GM23338 (cell line): ENCODE results near the gene CEACAM18. TPM values are rescaled to one million over a fixed set of nuclear protein-coding genes. Genes with fewer than 3 reads are reported as not detected.

Experiments
- ATAC-seq: fragments of 200-7000 bp; cut with Tn5 transposase; 3 replicates; pipeline ENCODE4 v1.9.1; 2020
- DNase-seq: peaks from one replicate; pipeline ENCODE4 v3.0.0-alpha.2; 2015; ENCODE audit warnings: low spot score
- H2AFZ ChIP-seq: fragments of 200-600 bp; sonication (generic); 2 replicates; pipeline ENCODE4 v1.8.0; 2016; ENCODE audit warnings: antibody characterized with exemption, mild to moderate bottlenecking, moderate library complexity
- H3F3A ChIP-seq: fragments of 200-600 bp; sonication (generic); replicated peaks from 2 replicates; pipeline ENCODE4 v1.8.0; 2017; ENCODE audit warnings: antibody characterized with exemption, mixed run types, low read depth
- H3K27ac ChIP-seq: fragments of 200-600 bp; sonication (generic); 2 replicates; pipeline ENCODE4 v1.6.1; 2016; ENCODE audit warnings: low read depth
- H3K27me3 ChIP-seq: fragments of 200-600 bp; sonication (generic); 2 replicates; pipeline ENCODE4 v1.8.0; 2016; ENCODE audit warnings: mild to moderate bottlenecking, mixed run types, moderate library complexity; ENCODE audit not compliant: insufficient read depth
- H3K36me3 ChIP-seq: fragments of 200-600 bp; sonication (generic); 2 replicates; pipeline ENCODE4 v1.8.0; 2016; ENCODE audit warnings: mild to moderate bottlenecking; ENCODE audit not compliant: insufficient read depth
- H3K4me1 ChIP-seq: fragments of 200-600 bp; sonication (generic); 2 replicates; pipeline ENCODE4 v1.8.0; 2016; ENCODE audit warnings: mild to moderate bottlenecking, moderate library complexity; ENCODE audit not compliant: insufficient read depth
- H3K4me2 ChIP-seq: fragments of 200-600 bp; sonication (generic); 2 replicates; pipeline ENCODE4 v1.7.1; 2017; ENCODE audit warnings: mixed run types
- H3K4me3 ChIP-seq: fragments of 200-600 bp; sonication (generic); 2 replicates; pipeline ENCODE4 v1.6.1; 2016; ENCODE audit warnings: mixed run types
- H3K79me2 ChIP-seq: fragments of 200-600 bp; sonication (generic); replicated peaks from 2 replicates; pipeline ENCODE4 v1.8.0; 2017; ENCODE audit warnings: mild to moderate bottlenecking; ENCODE audit not compliant: insufficient read depth
- H3K9me2 ChIP-seq: fragments of 200-600 bp; sonication (generic); 2 replicates; pipeline ENCODE4 v1.8.0; 2017; ENCODE audit not compliant: insufficient read depth
- H4K20me1 ChIP-seq: fragments of 200-600 bp; sonication (generic); replicated peaks from 2 replicates; pipeline ENCODE4 v1.8.0; 2017; ENCODE audit warnings: mild to moderate bottlenecking; ENCODE audit not compliant: insufficient read depth
- H3K27ac Mint-ChIP-seq: 2 replicates; pipeline ENCODE4 v1.8.0; 2020; ENCODE audit warnings: inconsistent platforms, mild to moderate bottlenecking, moderate library complexity, mixed read lengths
- H3K27me3 Mint-ChIP-seq: 3 replicates; pipeline ENCODE4 v1.8.0; 2022; ENCODE audit warnings: low read depth, mild to moderate bottlenecking, moderate library complexity, mixed read lengths, inconsistent platforms; ENCODE audit not compliant: insufficient read depth, poor library complexity
- H3K36me3 Mint-ChIP-seq: 3 replicates; pipeline ENCODE4 v1.8.0; 2021; ENCODE audit warnings: low read depth, mild to moderate bottlenecking, inconsistent platforms, moderate library complexity, mixed read lengths
- H3K4me1 Mint-ChIP-seq: 3 replicates; pipeline ENCODE4 v1.8.0; 2020; ENCODE audit warnings: mild to moderate bottlenecking, inconsistent platforms, mixed read lengths
- H3K4me3 Mint-ChIP-seq: 3 replicates; pipeline ENCODE4 v1.8.0; 2021; ENCODE audit warnings: moderate library complexity, mild to moderate bottlenecking, inconsistent platforms, mixed read lengths
- H3K9me3 Mint-ChIP-seq: 3 replicates; pipeline ENCODE4 v1.8.0; 2020; ENCODE audit warnings: moderate library complexity, mild to moderate bottlenecking, inconsistent platforms, mixed read lengths
- CREB1 ChIP-seq: fragments of 250-450 bp; sonication (Bioruptor Pico); IDR thresholded peaks from 2 replicates; pipeline ENCODE4 v1.5.0; 2020; ENCODE audit warnings: low read depth, mild to moderate bottlenecking, moderate library complexity
- CTCF ChIP-seq, 2 experiments: fragments of 200-600 bp in 1 of 2; sonication (generic) in 1 of 2; conservative IDR thresholded peaks; 2 replicates each; pipeline versions ENCODE4 v1.5.1 to v1.6.1; 2016 to 2017; ENCODE audit warnings: antibody characterized with exemption in 2 of 2, low read depth in 2 of 2, mild to moderate bottlenecking in 2 of 2, moderate library complexity in 1 of 2
- ETS1 ChIP-seq: IDR thresholded peaks from 2 replicates; pipeline ENCODE4 v1.6.1; 2016; ENCODE audit warnings: antibody characterized with exemption
- EZH2 ChIP-seq: fragments of 200-600 bp; sonication (generic); IDR thresholded peaks from one replicate; pipeline ENCODE4 v1.8.0; 2017; ENCODE audit warnings: antibody characterized with exemption, mild to moderate bottlenecking, low read depth; ENCODE audit not compliant: unreplicated experiment
- EZH2phosphoT487 ChIP-seq: fragments of 200-600 bp; sonication (generic); IDR thresholded peaks from one replicate; pipeline ENCODE4 v1.8.1; 2018; ENCODE audit warnings: antibody characterized with exemption; ENCODE audit not compliant: unreplicated experiment
- JUNB ChIP-seq: IDR thresholded peaks from one replicate; pipeline ENCODE4 v1.6.1; 2016; ENCODE audit warnings: antibody characterized with exemption; ENCODE audit not compliant: unreplicated experiment
- NANOG ChIP-seq: IDR thresholded peaks from 2 replicates; pipeline ENCODE4 v1.6.1; 2016; ENCODE audit warnings: antibody characterized with exemption, borderline replicate concordance
- POLR2AphosphoS5 ChIP-seq: IDR thresholded peaks from 2 replicates; pipeline ENCODE4 v1.6.1; 2016; ENCODE audit warnings: antibody characterized with exemption, low read depth
- REST ChIP-seq: IDR thresholded peaks from one replicate; pipeline ENCODE4 v1.6.1; 2018; ENCODE audit warnings: antibody characterized with exemption; ENCODE audit not compliant: unreplicated experiment
- STAT1 ChIP-seq: IDR thresholded peaks from one replicate; pipeline ENCODE4 v1.6.1; 2016; ENCODE audit warnings: antibody characterized with exemption; ENCODE audit not compliant: unreplicated experiment
- ZNF114 ChIP-seq: fragments of 250-450 bp; sonication (Bioruptor Pico); IDR thresholded peaks from 2 replicates; pipeline ENCODE4 v1.5.0; 2020; ENCODE audit warnings: mild to moderate bottlenecking, moderate library complexity
- ZNF462 ChIP-seq: fragments of 250-450 bp; sonication (Bioruptor Pico); IDR thresholded peaks from 2 replicates; pipeline ENCODE4 v1.5.0; 2020; ENCODE audit warnings: mild to moderate bottlenecking, moderate library complexity
- polyA plus RNA-seq: library from polyadenylated mRNA; unstranded; fragments of >200 nt; fragmentation: Nextera tagmentation; extraction: Ambion mirVana; gene quantifications from 2 replicates; pipeline ENCODE4 v1.2.1, GENCODE V29; 2016
- total RNA-seq: library from RNA; depleted of rRNA; stranded (reverse); fragments of >200 nt; shearing (Covaris generic); gene quantifications from 2 replicates; pipeline ENCODE4 v1.2.3, GENCODE V29; 2014

The CEACAM18 gene
- total and polyA plus RNA-seq, 2 experiments from 2014 or later: not detected

- DNase-seq (peak; percentile 65), ATAC-seq (peak; percentile 75)
- H3K27me3 ChIP-seq: no peaks in the 10 kb centered on the region
- H3K36me3 ChIP-seq: no peaks in the 10 kb centered on the region
- H3K4me3 ChIP-seq: no peak within 1 kb of the TSS
- H3K9me2 ChIP-seq: no peaks in the 10 kb centered on the region
- TF ChIP-seq POLR2AphosphoS5: no peak
- no peak for TF ChIP-seq STAT1
- TF ChIP-seq ETS1: no peak
- no peak for TF ChIP-seq EZH2phosphoT487
- no peak for TF ChIP-seq NANOG
- TF ChIP-seq REST: no peak
- TF ChIP-seq ZNF114 (CRISPR knock-in tag): no peak
- no peak for TF ChIP-seq CTCF (conservative IDR thresholded peaks at IDR 0.05; ENCODE audit: low read depth in 2 of 2)
- TF ChIP-seq ZNF462: no peak
- TF ChIP-seq CREB1: no peak
- TF ChIP-seq EZH2: no peak
- no peak for TF ChIP-seq JUNB
- Mint-ChIP-seq H3K4me3 (no peak within 1 kb of the TSS), H3K27me3 (no peaks in the 10 kb centered on the region), H3K27ac (no peak within 1 kb of the TSS), H3K36me3 (peaks cover 12% of the 10 kb centered on the region), H3K9me3 (peaks cover 88% of the 10 kb centered on the region), H3K4me1 (no peaks in the 10 kb centered on the region)
- no peaks in the 10 kb centered on the region for H4K20me1 ChIP-seq
- no peaks in the 10 kb centered on the region for H3K79me2 ChIP-seq
- H3K4me1 ChIP-seq: no peaks in the 10 kb centered on the region; the same call in 1 of the 2 replicates
- H3K4me2 ChIP-seq: peak within 1 kb of the TSS; percentile 48; the same call in 1 of the 2 replicates
- H3F3A ChIP-seq: no peaks in the 10 kb centered on the region
- peak within 1 kb of the TSS; percentile 96 for H2AFZ ChIP-seq
- H3K27ac ChIP-seq: no peak within 1 kb of the TSS
Measured at GRCh38 chr19:51531349-51532315, 53.3 kb downstream of the CEACAM18 start, which contains the start of gene SIGLEC6. TSS of gene SIGLEC6 (minus strand) at chr19:51531670. CDS start at chr19:51531648, 22 bp downstream.
